ENCODE data around the gene TEX47.

The TEX47 gene
- total RNA-seq, result 0 to 0.55 (median 0) reads per million in 17 experiments

GRCh38 chr7:88795553-88795952 is at the start of gene TEX47:
Gene TEX47 (minus strand): TSS chr7:88795737. CDS start chr7:88794942, 795 bp downstream.
- no peak for DNase-seq

DNA sequence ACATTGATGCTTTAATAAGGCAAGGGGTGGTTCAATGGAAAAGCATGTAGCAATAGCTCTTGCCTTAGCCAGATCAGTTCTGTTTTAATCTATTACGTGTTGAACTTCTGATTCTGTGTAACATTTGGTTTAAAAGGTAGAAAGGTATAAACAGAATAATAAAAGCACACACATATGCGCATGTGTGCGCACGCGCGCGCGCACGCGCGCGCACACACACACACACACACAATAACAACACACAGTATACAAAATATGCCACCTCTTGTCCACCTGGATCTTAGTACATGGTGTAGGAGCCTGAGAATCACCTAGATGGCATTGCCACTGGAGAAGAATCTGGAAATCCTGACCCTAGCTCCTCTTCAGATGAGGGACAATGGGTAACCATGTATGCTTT is 49.6 kb upstream of the TEX47 start:
- DNase-seq, result no peak

DNA sequence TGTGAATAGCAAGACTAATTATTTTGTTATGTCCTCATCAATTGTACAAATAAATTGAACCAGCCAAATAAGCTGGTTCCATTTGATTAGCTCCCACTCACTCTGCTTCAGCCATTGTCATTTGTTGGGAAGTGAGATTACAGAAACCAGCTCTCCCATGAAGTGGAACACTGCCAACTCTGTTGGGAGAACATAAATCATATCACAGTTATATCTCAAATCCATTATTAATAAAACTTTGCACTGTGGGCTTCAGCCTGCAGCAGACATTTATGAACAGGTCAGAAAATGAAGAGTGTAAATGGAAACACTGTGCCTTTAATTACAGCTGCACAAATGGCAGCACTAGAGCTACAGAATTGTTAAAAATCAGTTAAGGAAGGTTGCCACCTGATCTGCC is 46.7 kb upstream of the TEX47 start:
- DNase-seq, result no peak

DNA sequence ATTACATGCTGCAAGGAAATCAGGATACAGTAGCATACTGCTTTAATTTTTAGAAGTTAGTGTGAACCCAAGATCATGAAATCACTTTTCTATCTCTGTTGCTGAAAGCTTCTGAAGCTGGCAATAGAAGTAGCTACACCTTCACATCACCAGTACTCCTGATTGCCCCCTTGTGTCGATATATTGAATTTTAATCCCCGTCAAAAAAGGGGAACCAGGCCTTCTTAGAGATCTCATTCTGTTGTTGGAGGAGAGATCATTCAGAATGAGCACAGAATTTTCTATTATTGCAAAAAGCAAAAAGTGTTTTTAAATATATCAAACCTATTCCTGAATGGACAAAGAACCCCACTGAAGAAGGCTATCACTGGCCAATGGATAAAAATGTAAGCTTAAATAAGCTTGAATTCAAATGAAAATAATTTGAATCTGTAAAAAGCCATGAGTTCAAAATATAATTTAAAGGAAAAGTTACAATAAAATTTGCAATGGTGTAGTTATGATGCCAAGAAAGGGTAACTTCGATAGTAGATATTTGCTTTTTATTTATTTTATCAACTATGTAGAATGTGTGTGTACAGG is 39.7 kb upstream of the TEX47 start:
- peak; percentile 23 to 54 (median 52) for DNase-seq

DNA sequence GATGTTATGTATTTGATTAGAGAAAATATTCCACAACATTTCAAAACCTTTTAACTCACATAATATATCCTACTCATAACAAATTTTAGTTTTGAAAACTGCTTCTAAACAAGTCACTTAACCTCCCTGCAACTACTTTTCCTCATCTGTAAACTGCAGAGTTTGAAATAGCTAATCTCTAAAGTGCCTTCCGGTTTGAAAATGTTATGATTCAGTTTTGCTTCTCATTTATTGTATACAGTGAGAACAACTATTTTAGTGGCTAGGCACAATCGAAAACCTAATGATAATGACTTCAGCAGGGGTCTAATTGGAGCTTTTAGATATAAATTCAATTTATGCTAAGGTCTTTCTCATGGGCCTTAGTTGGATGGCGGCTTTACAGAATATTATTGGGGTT is 30.7 kb upstream of the TEX47 start:
- no peak for DNase-seq

- no peak for DNase-seq
Measured at GRCh38 chr7:88818552-88818951, 23.0 kb upstream of the TEX47 start.

DNA sequence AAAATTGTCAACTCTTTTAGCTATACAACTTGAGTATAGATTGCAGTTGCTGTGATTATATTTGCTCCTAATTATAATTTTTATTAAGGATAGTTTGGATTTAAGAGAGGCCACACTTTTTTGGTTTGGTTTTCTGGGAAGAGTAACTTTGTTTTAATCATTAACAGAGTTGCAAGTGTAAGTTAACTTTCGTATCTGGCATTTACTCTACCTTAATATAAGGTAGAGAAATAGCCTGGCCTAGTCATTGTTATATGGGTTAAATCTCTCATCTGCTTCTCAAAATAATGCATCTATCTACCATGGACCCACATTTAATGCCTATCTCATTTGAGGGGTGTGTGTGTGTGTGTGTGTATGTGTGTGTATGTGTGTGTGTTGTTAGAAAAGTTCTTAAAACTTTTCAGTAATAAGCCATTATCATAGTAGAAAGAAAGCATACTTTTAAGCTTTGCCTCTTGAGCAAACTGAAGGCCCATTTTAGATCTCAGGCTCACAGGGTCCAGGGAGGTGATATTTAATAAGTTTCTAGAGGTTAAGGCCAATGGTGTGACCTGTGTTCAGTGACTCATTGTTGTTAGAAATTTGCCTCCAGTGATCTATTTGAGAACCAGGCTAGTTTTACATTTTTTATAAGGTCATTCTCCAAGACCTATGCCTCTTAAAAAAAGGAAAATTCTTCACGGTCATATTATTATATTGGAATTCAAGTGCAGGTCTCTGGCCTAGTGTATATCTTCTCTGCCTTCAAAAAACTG is 10.9 kb upstream of the TEX47 start:
- DNase-seq, result no peak

DNA sequence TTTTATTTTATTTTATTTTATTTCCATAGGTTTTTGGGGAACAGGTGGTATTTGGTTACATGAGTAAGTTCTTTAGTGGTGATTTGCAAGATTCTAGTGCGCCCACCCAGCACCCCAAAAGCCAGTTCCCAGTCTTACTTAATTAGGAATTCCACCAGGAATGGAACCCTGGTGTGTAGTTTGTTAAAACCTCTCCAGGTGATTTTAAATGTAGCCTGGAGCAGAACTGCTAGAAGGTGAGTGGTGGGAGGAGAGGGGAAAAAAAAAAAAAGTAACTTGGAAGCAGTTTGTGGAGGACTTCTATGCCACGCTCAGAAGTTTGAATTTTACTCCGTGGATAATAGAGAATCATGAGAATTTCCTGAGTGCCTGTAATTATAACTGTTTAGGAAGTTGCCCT is 5.5 kb upstream of the TEX47 start:
- no peak for DNase-seq

- no peak for DNase-seq
Measured at GRCh38 chr7:88792361-88792760, 3.2 kb downstream of the TEX47 start.

- no peak for DNase-seq
Measured at GRCh38 chr7:88791891-88792290, 3.6 kb downstream of the TEX47 start.

GRCh38 chr7:88789480-88790064 is 6.0 kb downstream of the TEX47 start:
- peak; percentile 1 to 25 (median 12) for DNase-seq

DNA sequence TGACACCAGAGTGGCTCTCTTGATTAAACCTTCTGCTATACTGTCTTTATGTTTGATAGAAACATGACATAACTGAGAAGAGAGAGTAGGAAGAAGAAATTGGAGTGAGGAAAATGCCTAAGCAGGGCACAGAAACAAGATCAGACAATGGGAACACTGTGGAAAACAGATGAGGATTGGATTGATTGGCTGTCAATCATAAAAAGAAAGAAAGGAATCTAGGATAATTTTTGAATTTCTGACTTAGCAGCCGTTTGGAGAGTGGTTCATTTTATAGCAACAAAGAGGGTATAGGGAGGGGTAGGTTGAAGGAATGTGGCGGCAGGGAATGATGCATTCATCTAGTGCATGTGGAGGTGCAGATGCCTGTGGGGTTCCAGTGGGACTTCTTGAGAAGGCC is 7.8 kb downstream of the TEX47 start:
- DNase-seq, result no peak

- DNase-seq, result no peak
Measured at GRCh38 chr7:88775838-88776237, 19.7 kb downstream of the TEX47 start.

- no peak for DNase-seq
Measured at GRCh38 chr7:88772776-88773175, 22.8 kb downstream of the TEX47 start.

- DNase-seq, result no peak
Measured at GRCh38 chr7:88771417-88771816, 24.1 kb downstream of the TEX47 start.

- DNase-seq, result no peak
Measured at GRCh38 chr7:88761779-88762178, 33.8 kb downstream of the TEX47 start.

DNA sequence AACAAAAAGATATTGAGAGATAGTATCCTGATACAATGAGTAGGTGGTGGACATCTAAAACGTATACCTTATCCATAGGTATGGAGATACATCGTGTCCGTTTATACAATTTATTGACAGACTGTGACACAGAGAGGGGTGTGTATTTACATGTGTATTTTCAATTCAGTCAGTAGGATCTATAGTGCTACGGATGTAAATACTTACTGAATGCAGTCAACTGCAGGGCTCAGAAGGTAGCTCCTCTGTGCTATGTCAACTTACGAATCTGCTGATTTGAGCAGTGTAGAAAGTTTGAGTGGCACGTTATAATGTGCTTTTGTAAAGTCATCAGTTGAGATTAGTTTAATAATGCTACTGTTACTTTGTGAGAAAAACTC is 35.4 kb downstream of the TEX47 start:
- DNase-seq, result no peak

DNA sequence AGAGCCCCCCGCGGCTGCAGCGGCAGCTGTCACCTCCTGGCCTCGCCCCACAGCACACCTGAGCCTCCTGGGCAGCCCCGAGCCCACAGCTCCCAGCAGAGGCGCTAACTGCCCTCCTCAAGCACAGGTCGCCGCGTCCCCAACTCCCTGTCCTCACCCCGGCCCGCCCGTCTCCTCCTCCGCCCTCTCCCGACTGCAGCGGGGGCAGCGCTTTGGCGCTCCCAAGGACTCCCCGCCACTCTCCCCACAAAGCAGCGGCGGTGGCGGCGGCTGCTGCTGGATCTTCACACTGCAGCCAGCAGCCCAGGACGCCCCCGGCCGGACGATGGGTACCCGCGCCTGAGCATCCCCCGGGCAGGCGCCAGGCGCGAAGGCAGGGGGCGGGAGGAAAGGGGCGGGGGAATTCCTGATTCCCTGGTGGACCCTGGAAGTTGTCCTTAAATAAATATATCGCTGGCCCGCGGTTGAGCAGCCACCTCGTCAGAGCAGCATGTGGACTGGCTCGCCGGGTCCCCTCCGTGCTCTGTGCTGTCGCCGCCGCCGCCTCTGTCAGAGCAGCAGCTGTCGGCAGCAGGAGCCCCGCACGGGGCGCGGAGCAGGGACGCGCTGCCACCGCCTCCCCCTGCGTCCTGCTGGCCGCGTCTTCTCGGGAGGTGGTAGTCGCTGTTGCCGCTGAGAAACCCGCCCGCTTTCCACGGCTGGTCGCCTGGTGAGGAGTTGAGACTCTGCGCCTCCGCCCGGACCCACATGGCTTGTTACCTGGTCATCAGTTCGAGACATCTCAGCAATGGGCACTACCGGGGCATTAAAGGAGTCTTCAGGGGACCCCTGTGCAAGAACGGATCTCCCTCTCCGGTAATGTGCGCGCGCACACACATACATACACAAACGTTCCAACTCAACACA is 36.1 kb downstream of the TEX47 start, which contains the start of gene ZNF804B:
ZNF804B (plus strand) TSS at position 471 of the 906 bp plus-strand sequence; CDS start at position 748, 277 bp downstream.
- no peak for DNase-seq

DNA sequence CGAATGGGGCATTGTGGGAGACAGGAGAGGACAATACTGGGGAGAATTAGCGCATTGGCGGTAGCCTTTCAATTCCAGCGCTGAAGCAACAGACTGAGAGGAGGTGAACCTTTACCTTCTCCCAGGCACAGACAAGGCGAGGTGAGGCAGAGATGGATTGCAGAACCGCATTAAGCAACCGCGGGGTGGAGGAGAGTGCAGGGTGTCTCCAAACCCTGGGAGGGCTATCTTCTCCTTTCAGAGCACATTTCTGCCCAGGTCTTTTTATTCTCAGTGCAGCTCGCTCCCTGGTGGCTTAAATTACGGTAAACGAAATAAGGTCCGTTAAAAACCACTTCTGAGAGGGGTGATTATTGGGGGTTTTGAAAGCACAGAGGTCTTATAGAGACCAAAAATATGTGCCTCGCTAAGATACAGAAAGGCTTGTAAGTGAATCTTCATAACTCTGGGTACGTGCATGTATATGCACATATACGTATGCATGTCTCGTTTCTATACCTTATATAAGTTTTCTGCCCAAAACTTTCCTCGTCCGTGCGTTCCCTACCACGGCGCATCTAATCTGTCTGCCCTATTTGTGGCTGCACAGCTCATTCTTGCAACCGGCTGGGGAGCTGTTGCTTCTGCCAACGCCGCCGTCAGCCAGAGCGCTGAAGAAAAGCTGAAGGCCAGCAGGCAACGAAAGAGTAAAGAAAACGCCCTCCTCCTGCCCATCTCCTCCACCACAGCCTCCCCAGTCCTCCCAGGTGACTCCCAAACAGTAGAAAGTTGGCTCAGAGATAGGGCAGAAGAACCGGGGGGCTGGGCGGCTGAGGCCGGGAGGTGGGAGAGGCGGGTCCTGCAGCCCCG is 36.9 kb downstream of the TEX47 start:
- DNase-seq, result no peak

- DNase-seq, result no peak
Measured at GRCh38 chr7:88757371-88757770, 38.2 kb downstream of the TEX47 start.

DNA sequence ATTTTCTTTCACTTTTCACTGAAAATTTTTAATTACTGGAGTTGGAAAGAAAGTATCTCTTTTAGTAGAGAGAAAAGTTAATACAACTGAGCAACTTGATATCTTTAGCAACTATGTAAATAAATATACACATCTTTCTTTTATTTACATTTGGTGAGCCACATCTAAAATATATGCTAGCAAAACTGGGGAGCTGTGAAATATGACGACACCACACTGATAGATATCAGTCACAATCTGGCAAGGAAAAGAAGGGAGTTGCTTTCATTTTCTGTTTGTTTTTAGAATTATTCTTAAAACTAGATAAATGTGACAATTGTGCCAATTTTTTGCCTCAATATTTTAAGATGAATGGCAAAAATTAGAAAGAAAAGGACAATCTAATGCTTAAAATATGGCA is 38.7 kb downstream of the TEX47 start:
- no peak for DNase-seq

DNA sequence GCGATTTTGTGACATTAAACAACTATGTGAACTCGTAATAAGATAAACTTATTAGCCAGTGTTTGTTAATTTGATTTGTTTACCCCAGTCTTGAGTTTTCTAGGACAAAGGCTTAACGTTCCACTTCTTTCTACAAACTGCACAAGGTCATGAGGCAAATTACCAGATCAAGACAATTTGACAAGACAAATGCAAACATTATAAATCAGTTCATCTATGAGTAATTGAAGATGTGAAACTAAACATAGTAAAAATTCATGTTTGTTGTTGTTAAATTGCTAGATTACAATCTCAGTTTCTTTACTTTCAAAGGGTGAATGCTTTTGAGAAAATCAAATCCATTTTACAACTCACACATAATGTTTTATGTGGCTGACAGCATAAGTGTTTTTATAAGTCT is 49.4 kb downstream of the TEX47 start:
- DNase-seq, result no peak
